Measurements from ENCODE around the gene C16orf82.

The C16orf82 gene

GRCh38 chr16:27096375-27096774, 29.6 kb downstream of the C16orf82 start:
- no peak for DNase-seq

GRCh38 chr16:27097800-27098230, 31.1 kb downstream of the C16orf82 start:
- no peak for DNase-seq

- no peak for DNase-seq
These were observed 31.8 kb downstream of the C16orf82 start for GRCh38 chr16:27098366-27099049.

GRCh38 chr16:27102701-27103575, 36.2 kb downstream of the C16orf82 start:
- no peak for DNase-seq

- DNase-seq = no peak
These were observed 37.2 kb downstream of the C16orf82 start for GRCh38 chr16:27103954-27104353.

- no peak for DNase-seq
These were observed 39.6 kb downstream of the C16orf82 start for GRCh38 chr16:27106305-27106704.

- no peak for DNase-seq
These were observed 40.5 kb downstream of the C16orf82 start for GRCh38 chr16:27107185-27107592.

GRCh38 chr16:27108051-27108770, 41.5 kb downstream of the C16orf82 start:
- DNase-seq = no peak

GRCh38 chr16:27108826-27109665, 42.3 kb downstream of the C16orf82 start:
- DNase-seq = no peak

- DNase-seq = peak; percentile 65
These were observed 43.2 kb downstream of the C16orf82 start for GRCh38 chr16:27109666-27110523.

- DNase-seq = no peak
These were observed 43.8 kb downstream of the C16orf82 start for GRCh38 chr16:27110524-27110896.

GRCh38 chr16:27111486-27111885, 44.8 kb downstream of the C16orf82 start:
- no peak for DNase-seq

GRCh38 chr16:27112093-27112811, 45.5 kb downstream of the C16orf82 start:
- no peak for DNase-seq

GRCh38 chr16:27113341-27113841, 46.7 kb downstream of the C16orf82 start:
- DNase-seq = no peak

GRCh38 chr16:27114006-27114405, 47.3 kb downstream of the C16orf82 start:
- DNase-seq = no peak

- DNase-seq = no peak
These were observed 51.8 kb downstream of the C16orf82 start for GRCh38 chr16:27118526-27118925.

Measured in EL (cell line).